Transverse colon (tissue), 4 donors: ENCODE results near the gene STEAP3. TPM values are rescaled to one million over a fixed set of nuclear protein-coding genes. Genes with fewer than 3 reads are reported as not detected.

ENCODE experiments used
- DNase-seq: peaks from one replicate; pipeline ENCODE4 v3.0.0-alpha.2; 2019
- H3K27ac ChIP-seq, 4 donors: fragments of 200-600 bp; sonication (generic); 2 replicates each; pipeline ENCODE4 v1.5.1; 2016 to 2018; ENCODE audit warnings: inconsistent platforms in 4 of 4
- H3K27me3 ChIP-seq: fragments of 200-600 bp; sonication (generic); 2 replicates; pipeline ENCODE4 v1.5.1; 2017; ENCODE audit warnings: inconsistent platforms
- H3K36me3 ChIP-seq, 4 donors: fragments of 200-600 bp; sonication (generic); 2 replicates each; pipeline ENCODE4 v1.5.1; 2017 to 2019; ENCODE audit warnings: inconsistent platforms in 4 of 4
- H3K4me1 ChIP-seq, 4 donors: fragments of 200-600 bp; sonication (generic); 2 replicates each; pipeline ENCODE4 v1.5.1; 2017 to 2020; ENCODE audit warnings: inconsistent platforms in 4 of 4
- H3K4me3 ChIP-seq, 4 donors: fragments of 200-600 bp; sonication (generic); 1 replicate in 1 of 4; 2 replicates in 3 of 4; pipeline versions ENCODE4 v1.5.1 to v1.6.1; 2017 to 2019; ENCODE audit warnings: inconsistent platforms in 4 of 4
- H3K9me3 ChIP-seq, 2 donors: fragments of 200-600 bp; sonication (generic); 2 replicates each; pipeline ENCODE4 v1.5.1; 2017 to 2019; ENCODE audit warnings: inconsistent platforms in 2 of 2
- CTCF ChIP-seq, 5 experiments: fragments of 200-600 bp in 3 of 5; fragments of 450-650 bp in 2 of 5; sonication (generic) in 3 of 5; IDR thresholded peaks; 1 replicate in 2 of 5; 2 replicates in 3 of 5; pipeline ENCODE4 v1.5.1; 2016 to 2017; ENCODE audit warnings: antibody characterized with exemption in 5 of 5, inconsistent platforms in 3 of 5, mild to moderate bottlenecking in 2 of 5, moderate library complexity in 1 of 5
- EP300 ChIP-seq: sonication (generic); formaldehyde crosslinking; IDR thresholded peaks from one replicate; pipeline ENCODE4 v1.6.1; 2017; ENCODE audit warnings: antibody characterized with exemption, low read depth
- POLR2A ChIP-seq: fragments of 450-650 bp; IDR thresholded peaks from one replicate; pipeline ENCODE4 v1.6.1; 2016; ENCODE audit warnings: antibody characterized with exemption, mild to moderate bottlenecking, moderate library complexity
- POLR2AphosphoS5 ChIP-seq, 3 donors: sonication (generic); formaldehyde crosslinking; IDR thresholded peaks; one replicate each; pipeline ENCODE4 v1.6.1; 2016; ENCODE audit warnings: antibody characterized with exemption in 3 of 3
- WGBS, 2 donors: methylation state at CpG; one replicate each; pipeline ENCODE4 v1.1.5; 2018; ENCODE audit warnings: low coverage in 1 of 2; 5-methylcytosine and 5-hydroxymethylcytosine counted together
- in situ Hi-C, 4 donors: fragments of 200-750 bp; cut with MboI; loops; one replicate each; pipeline versions ENCODE4 v1.15.0 to v1.15.1; 2017; ENCODE audit warnings: low sequenced_read_pairs in 3 of 4, low pct_ligation_motif_present in 1 of 4, low pct_unique_long_range_greater_than_20kb in 1 of 4
- intact Hi-C: fragments of 100-400 bp; cut with DNase I; formaldehyde crosslinking; loops from one replicate; pipeline ENCODE4 v1.15.1; 2023; ENCODE audit warnings: low total_unique reads
- total RNA-seq, 4 donors: library from RNA; depleted of rRNA; stranded (reverse); fragments of >200 nt; gene quantifications; one replicate each; pipeline ENCODE4 v1.1.0, GENCODE V29; 2016

The STEAP3 gene
- total RNA-seq, 4 donors from 2014 or later: 23.3 to 54.3 (median 37.6) TPM

GRCh38 chr2:119212139-119212800, 11.4 kb upstream of the STEAP3 start:
- TF ChIP-seq CTCF (IDR thresholded peaks at IDR 0.05) (no peak), POLR2A (no peak), POLR2AphosphoS5 (IDR thresholded peaks at IDR 0.05) (no peak), EP300 (no peak)

DNA sequence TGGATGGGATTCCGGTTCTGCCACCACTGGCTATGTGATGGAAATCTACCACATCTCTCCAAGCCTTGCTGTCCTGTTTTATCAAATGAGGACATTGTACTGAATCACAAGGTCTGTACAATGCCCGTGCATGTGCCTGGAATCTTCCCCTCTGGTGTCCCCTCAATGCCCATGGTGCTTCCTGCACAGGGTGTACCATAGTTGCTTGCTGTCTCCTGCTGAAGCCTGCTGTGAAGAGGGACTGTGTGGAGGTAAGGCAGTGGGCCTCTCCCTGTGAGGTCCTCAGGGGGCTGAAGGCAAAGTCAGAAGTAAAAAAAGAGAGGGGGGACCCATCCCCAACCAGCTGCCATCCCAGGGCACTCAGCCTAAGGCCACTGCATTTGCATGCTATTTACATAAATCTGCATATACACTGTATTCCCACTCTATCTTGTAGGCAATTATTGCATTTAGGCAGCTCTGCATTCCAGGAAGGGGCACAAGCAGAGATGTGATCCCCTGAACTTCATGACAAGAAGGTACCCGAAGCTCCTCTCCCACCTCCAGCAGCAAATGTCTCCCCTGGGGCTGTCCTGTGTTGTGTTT, 9.1 kb upstream of the STEAP3 start:
- no peak for DNase-seq
- intact Hi-C loops (no loop called here), in situ Hi-C loops (no loop called here)
- Histone ChIP-seq H3K27ac (no peak overlapping the region), H3K4me1 (no peaks in the 10 kb centered on the region), H3K4me3 (no peak overlapping the region), H3K36me3 (no peaks in the 10 kb centered on the region), H3K9me3 (no peaks in the 10 kb centered on the region), H3K27me3 (no peaks in the 10 kb centered on the region)
- WGBS, 2 donors: 81 to 83% methylated on average over 1 to 3 of the region's 3 CpGs
- TF ChIP-seq CTCF (IDR thresholded peaks at IDR 0.05) (no peak), POLR2AphosphoS5 (IDR thresholded peaks at IDR 0.05) (no peak), POLR2A (no peak), EP300 (no peak)

More at GRCh38 chr2:119212139-119212800, 11.4 kb upstream of the STEAP3 start:
- no peaks in the 10 kb centered on the region for H3K36me3 ChIP-seq
- no peaks in the 10 kb centered on the region for H3K4me1 ChIP-seq
- no peak for DNase-seq
- H3K27me3 ChIP-seq: peaks cover 4% of the 10 kb centered on the region
- H3K27ac ChIP-seq: no peak overlapping the region
- H3K4me3 ChIP-seq: no peak overlapping the region
- 75% methylated on average over 10 of the region's 10 CpGs; no CpG with 5 or more reads in 1 of the 2 donors for WGBS, 2 donors
- intact Hi-C loops: no loop called here
- H3K9me3 ChIP-seq: no peaks in the 10 kb centered on the region
- in situ Hi-C loops: no loop called here

DNA sequence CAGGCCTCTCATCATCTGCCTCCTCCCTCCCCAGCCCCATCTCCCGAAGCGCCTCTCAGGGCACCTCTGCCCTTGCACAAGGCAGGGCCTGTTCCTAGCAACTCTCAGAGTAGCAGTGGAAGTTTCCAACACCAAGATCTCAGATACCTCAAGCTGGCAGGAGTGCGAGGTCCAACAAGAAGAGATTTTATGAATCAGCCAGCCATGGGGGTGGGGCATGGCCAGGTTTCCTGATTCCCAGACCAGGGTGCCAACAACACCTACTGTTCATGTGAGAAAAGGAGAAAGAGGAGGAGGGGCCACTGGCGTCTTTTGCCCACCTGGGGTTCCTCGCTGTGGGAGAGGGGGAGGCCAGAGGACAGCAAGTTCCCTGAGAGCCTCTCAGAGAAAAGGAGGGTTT, 6.6 kb upstream of the STEAP3 start:
- TF ChIP-seq EP300: no peak
- no peak for TF ChIP-seq POLR2A
- TF ChIP-seq POLR2AphosphoS5 (IDR thresholded peaks at IDR 0.05): no peak
- TF ChIP-seq CTCF (IDR thresholded peaks at IDR 0.05): no peak
- Histone ChIP-seq H3K4me1 (no peaks in the 10 kb centered on the region), H3K4me3 (no peak overlapping the region), H3K9me3 (no peaks in the 10 kb centered on the region), H3K27ac (no peak overlapping the region), H3K27me3 (no peaks in the 10 kb centered on the region), H3K36me3 (no peaks in the 10 kb centered on the region)
- WGBS, 2 donors: 90% methylated on average over 5 of the region's 5 CpGs; no CpG with 5 or more reads in 1 of the 2 donors
- in situ Hi-C loops (no loop called here), intact Hi-C loops (no loop called here)
- DNase-seq: no peak

DNA sequence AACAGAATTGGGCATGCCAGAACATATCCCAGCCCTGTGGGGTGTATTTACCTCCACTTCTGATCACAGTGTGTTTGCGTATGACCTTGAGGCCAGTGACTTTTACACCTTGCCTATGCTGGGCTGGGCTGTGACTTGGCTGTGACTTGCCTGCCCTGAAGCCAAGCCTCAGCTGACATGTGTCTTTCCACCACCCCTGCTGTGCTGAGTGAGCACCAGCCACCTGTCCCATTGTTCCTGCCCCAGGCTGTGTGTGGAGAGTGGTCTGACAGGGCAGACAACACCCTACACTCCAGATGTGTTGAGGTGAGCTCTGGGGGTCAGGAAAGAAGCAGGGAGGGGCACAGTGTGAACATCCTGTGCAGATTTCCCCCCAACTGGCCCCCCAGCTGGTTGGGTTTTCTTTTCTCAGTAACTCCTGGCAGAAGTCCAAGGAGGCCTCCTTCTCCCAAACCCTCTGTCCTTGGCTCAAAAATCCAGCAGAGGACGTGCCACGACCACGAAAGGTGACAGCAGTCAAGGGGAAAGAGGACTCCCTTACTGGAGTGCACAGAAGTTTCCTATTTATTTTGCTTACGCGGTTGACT, 5.1 kb upstream of the STEAP3 start:
- no peak overlapping the region for H3K27ac ChIP-seq
- H3K36me3 ChIP-seq: no peaks in the 10 kb centered on the region
- H3K4me3 ChIP-seq: no peak overlapping the region
- in situ Hi-C loops: no loop called here
- no peaks in the 10 kb centered on the region for H3K4me1 ChIP-seq
- H3K27me3 ChIP-seq: no peaks in the 10 kb centered on the region
- H3K9me3 ChIP-seq: no peaks in the 10 kb centered on the region
- intact Hi-C loops: no loop called here
- TF ChIP-seq CTCF (IDR thresholded peaks at IDR 0.05) (no peak), POLR2A (no peak), EP300 (no peak), POLR2AphosphoS5 (IDR thresholded peaks at IDR 0.05) (no peak)
- WGBS, 2 donors: 54% methylated on average over 6 of the region's 6 CpGs; no CpG with 5 or more reads in 1 of the 2 donors
- no peak for DNase-seq
